ENCODE data around the gene CD44.

CD44 gene

GRCh38 chr11:35270342-35270741 is 131.4 kb downstream of the CD44 start:
- DNase-seq: no peak

- no peak for DNase-seq
Measured at GRCh38 chr11:35271031-35271430, 132.1 kb downstream of the CD44 start.

DNA sequence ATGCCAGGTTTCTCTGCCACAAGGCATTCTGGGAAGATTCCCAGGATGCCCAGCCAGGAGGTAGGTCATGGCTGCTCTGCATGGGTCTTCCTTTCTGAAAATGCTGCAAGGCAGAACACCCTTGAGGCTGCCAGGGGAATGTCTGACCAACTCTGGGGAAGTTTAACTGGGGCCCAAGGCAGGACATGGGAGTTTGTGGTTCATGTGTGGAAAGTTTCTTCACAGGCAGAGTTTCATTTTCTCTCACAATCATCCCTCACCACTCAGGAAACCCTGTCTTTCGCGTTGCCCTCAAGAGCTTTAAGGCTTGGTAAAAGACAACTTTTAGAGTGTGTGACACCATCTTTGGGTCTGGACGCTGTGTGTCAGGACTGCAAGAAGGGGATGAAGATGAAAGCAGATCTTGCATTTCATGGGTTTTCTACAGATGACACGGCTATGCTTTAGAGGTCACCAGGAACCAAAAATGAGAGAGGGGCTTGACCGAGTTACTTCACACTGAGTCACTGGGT is 133.5 kb downstream of the CD44 start:
- no peak for DNase-seq

GRCh38 chr11:35274909-35275785 is 136.2 kb downstream of the CD44 start:
- peak; percentile 76 to 90 for DNase-seq

GRCh38 chr11:35275786-35276170 is 136.8 kb downstream of the CD44 start:
- no peak for DNase-seq

DNA sequence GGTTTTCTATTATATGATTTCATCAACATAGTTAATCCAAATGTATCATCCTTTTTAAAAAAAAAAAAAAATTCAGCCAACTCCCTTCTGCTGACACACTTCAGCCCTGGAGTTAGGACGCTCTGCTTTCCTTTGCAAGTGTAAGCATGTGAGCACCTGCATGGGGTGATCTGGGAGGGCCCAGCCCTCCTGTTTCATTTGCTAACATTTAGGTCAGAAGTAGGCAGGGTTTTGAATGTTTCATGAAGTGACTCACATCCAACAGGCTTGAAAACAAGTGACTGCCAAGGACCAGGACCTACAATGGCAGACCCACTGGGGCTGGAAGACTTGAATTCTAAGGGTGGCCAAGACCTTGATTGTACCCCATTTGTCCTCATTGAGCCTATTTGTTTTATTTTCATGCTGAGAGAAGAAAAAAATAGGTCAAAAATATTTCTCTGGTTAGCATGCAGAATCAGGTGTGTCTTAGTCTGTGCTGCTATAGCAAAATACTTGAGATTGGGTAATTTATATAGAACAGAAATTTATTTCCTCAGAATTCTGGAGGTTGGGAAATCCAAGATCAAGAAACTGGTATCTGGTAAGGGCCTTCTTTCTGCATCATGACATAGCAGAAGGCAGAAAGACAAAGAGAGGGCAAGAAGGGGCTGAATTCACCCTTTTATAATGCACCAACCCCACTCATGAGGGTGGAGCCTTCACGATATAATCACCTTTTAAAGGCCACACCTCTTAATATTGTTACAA is 137.6 kb downstream of the CD44 start:
- no peak for DNase-seq

DNA sequence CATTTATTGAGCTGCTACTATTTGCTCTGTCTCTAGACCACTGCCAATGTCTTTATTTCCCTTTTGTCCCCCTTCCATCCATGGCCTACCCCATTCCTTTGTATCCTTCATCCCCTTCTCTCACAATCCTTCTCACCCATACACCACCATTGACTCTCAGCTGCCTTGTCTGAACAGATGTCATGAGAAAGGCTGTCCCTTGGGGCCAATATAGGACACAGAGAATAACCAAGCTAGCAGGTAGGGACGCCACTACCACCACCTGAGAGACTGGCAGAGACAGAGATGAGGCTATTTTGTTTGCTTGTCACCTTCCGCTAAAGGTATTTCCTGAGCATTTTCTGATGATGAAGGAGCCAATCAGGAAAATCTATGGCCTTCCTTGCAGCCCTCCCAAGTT is 138.9 kb downstream of the CD44 start:
- no peak for DNase-seq

DNA sequence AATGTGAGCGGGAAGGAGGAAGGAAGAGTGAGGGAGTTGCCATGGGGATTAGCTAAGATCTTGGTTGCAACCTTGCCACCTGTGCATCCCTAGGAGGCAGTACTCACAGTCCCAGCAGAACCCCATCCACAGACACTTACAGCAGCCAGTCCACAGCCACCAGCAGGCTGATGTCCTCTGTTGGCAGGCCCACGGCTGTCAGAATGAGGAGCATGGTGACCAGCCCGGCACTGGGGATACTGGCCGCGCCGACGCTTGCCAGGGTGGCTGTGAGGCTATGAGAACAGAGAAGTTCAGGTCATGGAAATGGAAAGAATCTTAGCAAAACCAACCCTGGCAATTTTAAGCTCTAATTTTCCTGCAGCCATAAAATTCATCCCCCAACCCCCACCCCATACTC is 141.8 kb downstream of the CD44 start:
- DNase-seq: no peak

- DNase-seq: no peak
Measured at GRCh38 chr11:35281169-35281688, 142.3 kb downstream of the CD44 start.
